Osteocyte (in vitro differentiated cells): Measurements from ENCODE around the gene SLC25A51. TPM values are rescaled to one million over a fixed set of nuclear protein-coding genes. Genes with fewer than 3 reads are reported as not detected.

Experiments used
- DNase-seq: peaks from one replicate; pipeline ENCODE4 v3.0.0; 2021; ENCODE audit warnings: mixed read lengths; ENCODE audit not compliant: unreplicated experiment; ENCODE audit errors: extremely low spot score
- H3K27ac Mint-ChIP-seq: one replicate; pipeline ENCODE4 v1.8.0; 2021; ENCODE audit warnings: mild to moderate bottlenecking, mixed read lengths; ENCODE audit not compliant: unreplicated experiment
- H3K27me3 Mint-ChIP-seq: one replicate; pipeline ENCODE4 v1.8.0; 2021; ENCODE audit warnings: mixed read lengths; ENCODE audit not compliant: unreplicated experiment
- H3K36me3 Mint-ChIP-seq: one replicate; pipeline ENCODE4 v1.8.0; 2021; ENCODE audit warnings: mixed read lengths; ENCODE audit not compliant: unreplicated experiment
- H3K4me1 Mint-ChIP-seq: one replicate; pipeline ENCODE4 v1.8.0; 2021; ENCODE audit warnings: mixed read lengths; ENCODE audit not compliant: unreplicated experiment
- H3K4me3 Mint-ChIP-seq: one replicate; pipeline ENCODE4 v1.8.0; 2021; ENCODE audit warnings: mild to moderate bottlenecking, moderate library complexity, mixed read lengths; ENCODE audit not compliant: unreplicated experiment
- H3K9me3 Mint-ChIP-seq: one replicate; pipeline ENCODE4 v1.8.0; 2021; ENCODE audit warnings: mixed read lengths; ENCODE audit not compliant: unreplicated experiment
- long read RNA-seq: library from polyadenylated mRNA; unstranded; transcript quantifications from one replicate; pipeline ENCODE4 v2.0.0, GENCODE V29; 2021
- total RNA-seq: library from RNA; stranded (reverse); gene quantifications from 2 replicates; pipeline ENCODE4 v1.2.1, GENCODE V29; 2021
- TF ChIP-seq, protein P1 (sequence below): fragments of 200-600 bp; sonication (generic); IDR thresholded peaks from 2 replicates; pipeline ENCODE4 v1.5.0; 2021; ENCODE audit warnings: antibody characterized with exemption, mild to moderate bottlenecking, moderate library complexity

The SLC25A51 gene
- 37.5 and 43.2 TPM in 2 replicates for total RNA-seq
- long read RNA-seq, transcript SLC25A51-203 (4 exons, 1,871 nt), result major isoform, 7 of 36 reads
- long read RNA-seq, partial matches to known transcripts, result 4 of 36 reads
- long read RNA-seq, other reads (novel, unspliced or antisense), result 22 of 36 reads

- peak within 1 kb of the TSS; percentile 90 for H3K27ac Mint-ChIP-seq
- H3K4me1 Mint-ChIP-seq, result peaks cover 22% of the 10 kb centered on the region
- H3K36me3 Mint-ChIP-seq, result no peaks in the 10 kb centered on the region
- TF ChIP-seq, protein P1, sequence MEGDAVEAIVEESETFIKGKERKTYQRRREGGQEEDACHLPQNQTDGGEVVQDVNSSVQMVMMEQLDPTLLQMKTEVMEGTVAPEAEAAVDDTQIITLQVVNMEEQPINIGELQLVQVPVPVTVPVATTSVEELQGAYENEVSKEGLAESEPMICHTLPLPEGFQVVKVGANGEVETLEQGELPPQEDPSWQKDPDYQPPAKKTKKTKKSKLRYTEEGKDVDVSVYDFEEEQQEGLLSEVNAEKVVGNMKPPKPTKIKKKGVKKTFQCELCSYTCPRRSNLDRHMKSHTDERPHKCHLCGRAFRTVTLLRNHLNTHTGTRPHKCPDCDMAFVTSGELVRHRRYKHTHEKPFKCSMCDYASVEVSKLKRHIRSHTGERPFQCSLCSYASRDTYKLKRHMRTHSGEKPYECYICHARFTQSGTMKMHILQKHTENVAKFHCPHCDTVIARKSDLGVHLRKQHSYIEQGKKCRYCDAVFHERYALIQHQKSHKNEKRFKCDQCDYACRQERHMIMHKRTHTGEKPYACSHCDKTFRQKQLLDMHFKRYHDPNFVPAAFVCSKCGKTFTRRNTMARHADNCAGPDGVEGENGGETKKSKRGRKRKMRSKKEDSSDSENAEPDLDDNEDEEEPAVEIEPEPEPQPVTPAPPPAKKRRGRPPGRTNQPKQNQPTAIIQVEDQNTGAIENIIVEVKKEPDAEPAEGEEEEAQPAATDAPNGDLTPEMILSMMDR, result peak; percentile 98
- no peaks in the 10 kb centered on the region for H3K9me3 Mint-ChIP-seq
- DNase-seq, result peak; percentile 97
- peak within 1 kb of the TSS; percentile 84 for H3K4me3 Mint-ChIP-seq
- H3K27me3 Mint-ChIP-seq, result no peaks in the 10 kb centered on the region
Observed at GRCh38 chr9:37903647-37904444, at the start of gene SLC25A51. SLC25A51 (minus strand) TSS chr9:37904127; CDS start chr9:37888550, 15,577 bp downstream.

- DNase-seq, result no peak
- Mint-ChIP-seq H3K4me1 (peaks cover 61% of the 10 kb centered on the region), H3K4me3 (no peak overlapping the region), H3K36me3 (peaks cover 28% of the 10 kb centered on the region), H3K27ac (peak overlapping the region; percentile 63), H3K9me3 (no peaks in the 10 kb centered on the region), H3K27me3 (no peaks in the 10 kb centered on the region)
- TF ChIP-seq, protein P1, result no peak
Observed at GRCh38 chr9:37953206-37953774, 49.4 kb upstream of the SLC25A51 start.

GRCh38 chr9:37952731-37953130 is 48.8 kb upstream of the SLC25A51 start:
- DNase-seq, result no peak

DNA sequence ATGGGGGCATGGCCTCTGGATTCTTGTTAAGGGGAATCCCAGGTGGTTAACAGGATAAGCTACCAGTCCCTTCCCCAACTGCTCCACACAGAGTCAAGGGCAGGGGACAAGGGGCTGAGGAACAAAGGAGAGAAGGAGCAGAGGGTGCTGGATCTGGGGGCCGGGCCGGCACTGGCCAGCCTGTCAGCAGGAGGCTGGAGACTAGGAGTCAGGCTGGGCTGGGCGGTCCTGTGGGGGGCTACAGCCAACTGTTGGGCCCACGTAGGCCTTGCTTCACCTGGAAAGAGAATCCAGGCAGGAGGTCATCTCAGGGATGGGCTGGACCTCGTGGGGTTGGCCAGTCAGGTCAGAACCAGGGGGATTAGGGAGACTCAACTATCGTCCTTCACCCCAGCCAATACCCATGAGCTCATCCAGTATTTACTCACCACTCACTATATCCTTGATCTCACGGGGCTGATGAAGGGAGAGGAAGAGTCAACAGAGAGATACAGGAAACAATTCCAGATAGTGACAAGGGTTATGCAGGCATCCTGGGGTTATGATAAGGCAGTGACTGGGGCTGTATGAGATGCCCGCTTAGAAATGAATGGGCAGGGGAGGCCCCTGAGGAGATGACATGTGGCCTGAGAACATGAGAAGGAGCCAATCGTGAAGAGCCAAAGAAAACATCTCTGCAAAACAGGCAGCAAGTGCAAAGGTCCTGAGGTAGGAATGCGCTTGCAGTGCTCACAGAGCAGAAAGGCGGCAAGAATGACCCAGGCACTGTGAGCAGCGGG is 47.9 kb upstream of the SLC25A51 start:
- peak overlapping the region; percentile 17 for H3K27ac Mint-ChIP-seq
- TF ChIP-seq, protein P1, result no peak
- DNase-seq, result no peak
- peaks cover 32% of the 10 kb centered on the region for H3K36me3 Mint-ChIP-seq
- no peaks in the 10 kb centered on the region for H3K27me3 Mint-ChIP-seq
- no peak overlapping the region for H3K4me3 Mint-ChIP-seq
- no peaks in the 10 kb centered on the region for H3K9me3 Mint-ChIP-seq
- H3K4me1 Mint-ChIP-seq, result peaks cover 66% of the 10 kb centered on the region

More at GRCh38 chr9:37952731-37953130, 48.8 kb upstream of the SLC25A51 start:
- H3K4me1 Mint-ChIP-seq, result peaks cover 66% of the 10 kb centered on the region
- peak overlapping the region; percentile 63 for H3K27ac Mint-ChIP-seq
- no peak overlapping the region for H3K4me3 Mint-ChIP-seq
- H3K36me3 Mint-ChIP-seq, result peaks cover 28% of the 10 kb centered on the region
- H3K9me3 Mint-ChIP-seq, result no peaks in the 10 kb centered on the region
- H3K27me3 Mint-ChIP-seq, result no peaks in the 10 kb centered on the region
- TF ChIP-seq, protein P1, result no peak
